Measurements from ENCODE around the gene TMEM235. TPM values are rescaled to one million over a fixed set of nuclear protein-coding genes. Genes with fewer than 3 reads are reported as not detected.

TMEM235 gene
- total and polyA plus RNA-seq, 9 of the 15 experiments (the other 6 are each of a cell fraction or from before 2014, with no cell fraction given), result not detected

GRCh38 chr17:78272181-78272913 is 40.9 kb downstream of the TMEM235 start (continued):
- TF ChIP-seq HNRNPK (IDR thresholded peaks at IDR 0.05; ENCODE audit: low read depth, low read length, poor library complexity, severe bottlenecking), result no peak
- TF ChIP-seq RUNX1 (IDR thresholded peaks at IDR 0.05; ENCODE audit: low read depth), result no peak
- no peak for TF ChIP-seq SIRT6 (IDR thresholded peaks at IDR 0.05; ENCODE audit: low read depth, low read length)
- peak; percentile 100 for TF ChIP-seq TCF15 (CRISPR knock-in tag; IDR thresholded peaks at IDR 0.05)
- TF ChIP-seq KAT7 (CRISPR knock-in tag; IDR thresholded peaks at IDR 0.05; ENCODE audit: borderline replicate concordance), result no peak
- TF ChIP-seq ZNF507 (tag; conservative IDR thresholded peaks at IDR 0.05), result peak; percentile 42; the same call in 1 of the 2 replicates
- no peak; a peak in 1 of 3 replicates for TF ChIP-seq CBX3 (IDR thresholded peaks at IDR 0.05; ENCODE audit: borderline replicate concordance in 1 of 2, low read length in 2 of 2)
- TF ChIP-seq TGIF2 (CRISPR knock-in tag; IDR thresholded peaks at IDR 0.05), result no peak
- no peak for TF ChIP-seq SETDB1 (IDR thresholded peaks at IDR 0.05; ENCODE audit: low read length)
- TF ChIP-seq CBFB (CRISPR knock-in tag; IDR thresholded peaks at IDR 0.05), result no peak
- peak; percentile 95 for TF ChIP-seq KLF16 (IDR thresholded peaks at IDR 0.05)
- peak; percentile 97 for TF ChIP-seq ZNF444 (CRISPR knock-in tag; IDR thresholded peaks at IDR 0.05)
- TF ChIP-seq ZNF764 (CRISPR knock-in tag; IDR thresholded peaks at IDR 0.05; ENCODE audit: low read depth), result peak; percentile 82
- peak; percentile 95 for TF ChIP-seq ZNF57 (CRISPR knock-in tag; IDR thresholded peaks at IDR 0.05)
- TF ChIP-seq ARID3A (IDR thresholded peaks at IDR 0.05; ENCODE audit: borderline replicate concordance, low read depth, low read length), result 0 out of 2 replicates have a peak, but pooled peaks have one; percentile 35
- TF ChIP-seq NFATC3 (IDR thresholded peaks at IDR 0.05), result no peak
- TF ChIP-seq CREB3 (tag; conservative IDR thresholded peaks at IDR 0.05; ENCODE audit: low read depth), result peak; percentile 99
- peak; percentile 84 for TF ChIP-seq SMAD1 (IDR thresholded peaks at IDR 0.05; ENCODE audit: low read depth, low read length, partially characterized antibody)
- TF ChIP-seq STAT5B (CRISPR knock-in tag; IDR thresholded peaks at IDR 0.05), result peak; percentile 95
- TF ChIP-seq RFX7 (CRISPR knock-in tag; IDR thresholded peaks at IDR 0.05), result peak; percentile 97
- TF ChIP-seq FOXK1 (CRISPR knock-in tag; IDR thresholded peaks at IDR 0.05; ENCODE audit: borderline replicate concordance), result no peak
- TF ChIP-seq MCM5 (IDR thresholded peaks at IDR 0.05; ENCODE audit: low read depth), result no peak
- TF ChIP-seq STAT6 (CRISPR knock-in tag; IDR thresholded peaks at IDR 0.05), result 0 out of 2 replicates have a peak, but pooled peaks have one; percentile 48
- peak; percentile 66 for TF ChIP-seq CCNT2 (IDR thresholded peaks at IDR 0.05; ENCODE audit: borderline replicate concordance, extremely low read depth, insufficient read length, low read depth, low read length)
